Uterus (tissue), 2 donors: ENCODE results near the gene CDC42EP3.

Source experiments
- CTCF ChIP-seq, 4 experiments: fragments of 200-600 bp in 2 of 4; fragments of 450-650 bp in 2 of 4; sonication (generic) in 2 of 4; IDR thresholded peaks; one replicate each; pipeline ENCODE4 v1.5.1; 2016 to 2019; ENCODE audit warnings: antibody characterized with exemption in 4 of 4, mild to moderate bottlenecking in 2 of 4, moderate library complexity in 1 of 4
- POLR2A ChIP-seq, 2 donors: fragments of 450-650 bp; IDR thresholded peaks; one replicate each; pipeline ENCODE4 v1.6.1; 2016; ENCODE audit warnings: antibody characterized with exemption in 2 of 2, mild to moderate bottlenecking in 1 of 2, moderate library complexity in 1 of 2

DNA sequence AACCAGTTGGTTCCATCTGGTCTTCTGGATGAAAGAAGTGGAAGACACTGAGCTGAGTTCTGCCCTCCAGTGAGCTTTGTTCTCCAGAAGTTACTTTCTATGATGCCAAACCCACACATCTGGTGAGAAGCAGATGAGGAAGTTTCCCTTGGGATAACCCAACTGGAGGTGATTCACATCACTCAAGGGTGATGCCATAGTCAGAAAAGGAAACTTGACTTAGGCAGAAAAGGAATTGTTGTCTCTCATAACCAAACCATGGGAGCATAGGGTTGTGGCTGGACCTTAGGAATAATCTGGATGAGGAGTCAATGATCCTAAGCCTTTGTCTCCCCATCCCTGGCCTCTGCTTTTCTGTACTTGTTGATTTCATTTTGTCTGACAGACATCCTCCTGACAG, 43.7 kb downstream of the CDC42EP3 start:
- TF ChIP-seq CTCF (IDR thresholded peaks at IDR 0.05) (no peak), POLR2A (IDR thresholded peaks at IDR 0.05) (no peak)
